Effector memory CD4-positive, alpha-beta T cell (primary cell): ENCODE measurements around the gene GIMAP7.

ENCODE experiments used
- DNase-seq, 3 donors: peaks; one replicate each; pipeline ENCODE4 v3.0.0-alpha.2; 2020
- H3K27ac ChIP-seq: 2 replicates; pipeline ENCODE4 v1.7.0; 2013; ENCODE audit warnings: mild to moderate bottlenecking, low read length, moderate library complexity; ENCODE audit not compliant: insufficient read depth, poor library complexity, severe bottlenecking
- H3K27me3 ChIP-seq: replicated peaks from 2 replicates; pipeline ENCODE4 v1.7.0; 2013; ENCODE audit warnings: mild to moderate bottlenecking, low read length; ENCODE audit not compliant: insufficient read depth, control insufficient read depth, poor library complexity, severe bottlenecking
- H3K36me3 ChIP-seq: 2 replicates; pipeline ENCODE4 v1.7.0; 2013; ENCODE audit warnings: mild to moderate bottlenecking, low read length, moderate library complexity; ENCODE audit not compliant: control insufficient read depth, insufficient read depth
- H3K4me1 ChIP-seq: 2 replicates; pipeline ENCODE4 v1.7.0; 2013; ENCODE audit warnings: low read length, mild to moderate bottlenecking; ENCODE audit not compliant: control insufficient read depth, insufficient read depth, poor library complexity, severe bottlenecking
- H3K4me3 ChIP-seq: 2 replicates; pipeline ENCODE4 v1.7.0; 2013; ENCODE audit warnings: low read length, low read depth, mild to moderate bottlenecking; ENCODE audit not compliant: insufficient read depth, poor library complexity, severe bottlenecking
- H3K9me3 ChIP-seq: 2 replicates; pipeline ENCODE4 v1.7.0; 2013; ENCODE audit warnings: mild to moderate bottlenecking, low read length, moderate library complexity; ENCODE audit not compliant: control insufficient read depth

GIMAP7 gene

DNA sequence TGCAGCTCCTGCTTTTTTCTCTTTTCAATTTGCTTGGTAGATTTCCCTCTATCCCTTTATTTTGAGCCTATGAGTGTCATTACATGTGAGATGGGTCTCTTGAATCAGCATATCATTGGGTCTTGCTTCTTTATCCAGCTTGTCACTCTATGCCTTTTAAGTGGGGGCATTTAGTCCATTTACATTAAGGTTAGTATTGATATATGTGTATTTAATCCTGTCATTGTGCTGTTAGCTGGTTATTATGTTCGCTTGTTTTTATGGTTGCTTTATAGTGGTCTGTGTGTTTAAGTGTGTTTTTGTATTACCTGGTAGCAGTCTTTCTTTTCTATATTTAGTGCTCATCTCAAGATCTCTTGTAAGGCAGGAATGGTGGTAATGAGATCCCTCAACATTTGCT is 17.0 kb downstream of the GIMAP7 start:
- H3K4me1 ChIP-seq: no peaks in the 10 kb centered on the region
- H3K9me3 ChIP-seq: peaks cover 10% of the 10 kb centered on the region
- H3K4me3 ChIP-seq: no peak overlapping the region
- no peaks in the 10 kb centered on the region for H3K27me3 ChIP-seq
- H3K27ac ChIP-seq: no peak overlapping the region
- no peaks in the 10 kb centered on the region for H3K36me3 ChIP-seq
- no peak for DNase-seq

DNA sequence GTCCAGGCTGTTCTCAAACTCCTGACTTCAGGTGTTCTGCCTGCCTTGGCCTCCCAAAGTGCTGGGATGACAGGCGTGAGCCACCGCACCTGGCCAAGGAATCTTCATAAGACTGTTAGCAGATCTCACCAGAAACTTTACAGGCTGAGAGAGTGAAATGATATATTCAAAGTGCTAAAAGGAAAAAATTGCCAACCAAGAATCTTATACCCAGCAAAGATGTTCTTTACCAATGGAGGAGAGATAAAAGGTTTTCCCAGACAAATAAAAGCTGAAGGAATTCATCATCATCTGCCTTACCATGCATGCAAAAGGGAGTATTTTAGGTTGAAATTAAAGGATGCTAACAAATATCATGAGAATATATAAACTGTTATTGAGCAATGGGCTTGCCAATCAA is 23.6 kb downstream of the GIMAP7 start:
- H3K4me1 ChIP-seq: no peaks in the 10 kb centered on the region
- no peak overlapping the region for H3K4me3 ChIP-seq
- H3K27me3 ChIP-seq: no peaks in the 10 kb centered on the region
- no peak for DNase-seq
- peaks cover 7% of the 10 kb centered on the region for H3K9me3 ChIP-seq
- no peak overlapping the region for H3K27ac ChIP-seq
- H3K36me3 ChIP-seq: no peaks in the 10 kb centered on the region

DNA sequence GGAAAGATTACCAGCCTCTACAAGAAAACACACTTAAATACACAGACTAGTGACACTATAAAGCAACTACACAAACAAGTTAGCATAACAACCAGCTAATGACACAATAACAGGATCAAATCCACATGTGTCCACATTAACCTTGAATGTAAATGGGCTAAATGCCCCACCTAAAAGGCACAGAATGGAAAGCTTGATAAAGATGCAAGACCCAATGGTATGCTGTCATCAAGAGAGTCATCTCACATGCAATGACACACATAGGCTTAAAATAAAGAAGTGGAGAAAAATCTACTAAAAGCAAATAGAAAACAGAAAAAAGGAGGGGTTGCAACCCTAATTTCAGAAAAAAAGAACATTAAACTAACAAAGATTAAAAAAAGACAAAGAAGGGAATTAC is 38.5 kb downstream of the GIMAP7 start:
- Histone ChIP-seq H3K9me3 (peaks cover 5% of the 10 kb centered on the region), H3K27me3 (no peaks in the 10 kb centered on the region), H3K27ac (no peak overlapping the region), H3K4me3 (no peak overlapping the region), H3K36me3 (no peaks in the 10 kb centered on the region), H3K4me1 (peaks cover 28% of the 10 kb centered on the region)
- DNase-seq: no peak

DNA sequence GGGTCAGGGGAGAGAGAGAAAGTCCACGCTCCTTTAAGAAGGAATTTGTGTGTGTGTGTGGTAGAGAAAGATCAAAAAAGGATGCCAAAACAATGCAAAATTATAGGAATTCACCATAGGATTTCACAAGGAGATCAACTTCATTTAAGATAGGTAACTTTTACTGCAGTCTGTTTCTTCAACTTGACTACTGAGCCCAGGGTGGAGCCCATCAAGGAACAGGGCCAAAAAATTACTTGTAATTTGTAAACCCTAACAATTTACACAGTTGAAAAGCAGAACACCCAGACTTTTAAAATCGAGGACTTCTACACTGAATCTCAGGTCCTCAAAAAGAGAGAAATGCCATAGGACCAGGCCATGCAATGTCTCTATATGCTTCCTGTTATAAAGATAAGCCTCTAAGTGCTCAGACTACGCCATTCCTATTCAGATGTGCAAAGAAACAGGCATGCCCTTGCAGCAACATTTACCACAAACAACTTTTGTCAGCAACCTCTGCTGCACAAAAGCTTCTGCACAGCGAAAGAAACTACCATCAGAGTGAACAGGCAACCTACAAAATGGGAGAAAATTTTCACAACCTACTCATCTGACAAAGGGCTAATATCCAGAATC is 42.0 kb downstream of the GIMAP7 start:
- Histone ChIP-seq H3K36me3 (peaks cover 4% of the 10 kb centered on the region), H3K27me3 (no peaks in the 10 kb centered on the region), H3K9me3 (peaks cover 6% of the 10 kb centered on the region), H3K4me1 (peaks cover 19% of the 10 kb centered on the region), H3K27ac (peak overlapping the region; percentile 47), H3K4me3 (no peak overlapping the region)
- no peak for DNase-seq

DNA sequence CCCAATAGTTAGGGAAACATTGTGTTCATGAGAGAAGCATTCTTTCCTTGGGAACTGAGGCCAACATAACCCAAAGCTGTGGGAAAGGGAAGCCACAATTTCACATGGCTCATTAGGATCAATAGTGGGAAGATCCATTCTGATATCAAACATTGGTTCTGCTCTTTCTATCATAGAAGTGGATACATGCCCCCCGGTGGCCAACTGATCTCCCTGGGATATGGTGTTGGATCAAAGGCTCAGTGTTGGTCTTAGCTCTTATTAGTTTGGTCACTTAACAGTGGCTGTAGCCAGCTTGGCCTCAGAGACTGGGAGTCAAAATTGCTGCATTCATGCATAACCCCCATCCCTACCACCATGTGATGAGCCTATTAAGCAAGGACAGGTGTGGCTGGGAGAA is 45.8 kb downstream of the GIMAP7 start:
- Histone ChIP-seq H3K4me1 (peaks cover 39% of the 10 kb centered on the region), H3K9me3 (peaks cover 6% of the 10 kb centered on the region), H3K36me3 (peaks cover 4% of the 10 kb centered on the region), H3K27ac (no peak overlapping the region), H3K27me3 (no peaks in the 10 kb centered on the region), H3K4me3 (no peak overlapping the region)
- DNase-seq: no peak

DNA sequence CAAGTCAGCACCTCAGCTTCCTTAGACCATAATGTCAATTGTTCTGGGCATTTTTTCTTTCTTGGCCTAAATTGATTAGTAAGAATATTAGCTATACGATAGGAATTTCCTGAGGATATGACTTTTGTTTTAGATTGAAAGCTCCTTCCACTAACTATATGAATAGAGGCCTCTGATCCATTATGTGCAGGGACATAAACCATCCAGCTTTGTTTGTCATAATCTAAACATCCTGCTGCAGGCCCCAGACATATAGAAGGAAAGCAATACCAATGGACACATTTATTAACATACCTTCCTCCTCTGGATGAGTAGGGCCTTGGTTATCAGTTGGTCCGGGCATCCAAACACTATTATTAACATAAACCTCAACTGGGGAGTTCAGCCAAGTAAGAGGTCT is 48.2 kb downstream of the GIMAP7 start:
- no peak overlapping the region for H3K4me3 ChIP-seq

DNA sequence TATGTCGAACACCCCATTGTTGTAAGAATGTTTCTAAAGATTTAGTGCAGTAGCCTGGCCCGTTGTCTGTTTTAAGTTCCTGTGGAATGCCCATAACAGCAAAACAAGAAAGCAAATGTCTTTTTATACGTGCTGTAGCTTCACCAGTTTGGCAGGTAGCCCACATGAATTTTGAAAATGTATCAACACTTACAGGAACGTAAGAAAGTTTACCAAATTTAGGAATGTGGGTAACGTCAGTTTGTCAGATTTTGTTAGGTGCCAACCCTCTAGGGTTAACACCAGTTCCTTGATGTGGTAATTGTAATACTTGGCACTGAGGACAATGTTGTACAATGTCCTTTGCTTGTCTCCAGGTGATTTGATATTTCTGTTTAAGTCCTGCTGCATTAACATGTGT is 49.3 kb downstream of the GIMAP7 start:
- Histone ChIP-seq H3K27ac (peak overlapping the region; percentile 42), H3K9me3 (peaks cover 6% of the 10 kb centered on the region), H3K36me3 (peaks cover 4% of the 10 kb centered on the region), H3K4me1 (peaks cover 39% of the 10 kb centered on the region), H3K27me3 (no peaks in the 10 kb centered on the region), H3K4me3 (peak overlapping the region; percentile 25)
- no peak for DNase-seq

More for the DNA sequence above, 48.2 kb downstream of the GIMAP7 start:
- DNase-seq: no peak
- Histone ChIP-seq H3K27me3 (no peaks in the 10 kb centered on the region), H3K36me3 (peaks cover 4% of the 10 kb centered on the region), H3K4me1 (peaks cover 39% of the 10 kb centered on the region), H3K27ac (peak overlapping the region; percentile 42), H3K9me3 (peaks cover 6% of the 10 kb centered on the region)

DNA sequence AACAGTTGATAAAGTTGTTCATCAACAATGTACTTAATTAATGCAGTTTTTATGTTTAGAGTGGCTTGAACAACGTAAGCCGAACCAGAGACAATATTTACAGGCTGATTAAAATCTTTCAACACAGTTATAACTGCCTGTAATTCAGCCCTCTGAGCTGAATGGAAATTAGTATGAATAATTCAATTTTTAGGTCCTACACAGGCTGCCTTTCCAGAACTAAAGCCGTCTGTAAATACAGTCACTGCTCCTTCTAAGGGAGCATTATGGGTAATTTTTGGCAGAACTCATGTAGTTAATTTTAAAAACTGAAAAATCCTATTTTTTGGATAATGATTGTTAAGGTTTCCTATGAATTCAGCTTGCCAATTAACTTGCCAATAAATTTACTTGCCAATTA is 49.9 kb downstream of the GIMAP7 start:
- peaks cover 39% of the 10 kb centered on the region for H3K4me1 ChIP-seq
- H3K27ac ChIP-seq: peak overlapping the region; percentile 42
- no peak for DNase-seq
- H3K27me3 ChIP-seq: no peaks in the 10 kb centered on the region
- peaks cover 5% of the 10 kb centered on the region for H3K36me3 ChIP-seq
- H3K9me3 ChIP-seq: peaks cover 6% of the 10 kb centered on the region
- H3K4me3 ChIP-seq: peak overlapping the region; percentile 25

DNA sequence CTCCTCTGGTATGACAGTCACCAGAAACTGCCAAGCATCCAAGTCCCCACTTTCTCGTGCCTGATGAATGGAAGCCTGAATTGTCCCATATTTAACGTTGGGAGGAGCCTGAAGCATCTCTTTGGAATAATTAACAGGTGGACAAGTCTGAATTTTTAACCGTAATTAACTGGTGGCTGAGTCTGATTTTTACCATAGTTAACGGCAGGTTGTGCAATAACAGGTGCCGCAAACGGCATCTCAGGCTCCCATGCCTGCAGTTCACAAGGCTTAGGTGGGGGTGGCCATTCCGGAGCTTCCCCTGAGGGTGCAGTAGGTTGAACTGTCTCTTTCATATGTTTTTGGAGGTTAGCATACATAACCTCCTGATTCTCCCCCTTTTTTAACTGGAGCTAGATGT is 50.6 kb downstream of the GIMAP7 start:
- no peak for DNase-seq
- no peak overlapping the region for H3K27ac ChIP-seq
- no peak overlapping the region for H3K4me3 ChIP-seq

DNA sequence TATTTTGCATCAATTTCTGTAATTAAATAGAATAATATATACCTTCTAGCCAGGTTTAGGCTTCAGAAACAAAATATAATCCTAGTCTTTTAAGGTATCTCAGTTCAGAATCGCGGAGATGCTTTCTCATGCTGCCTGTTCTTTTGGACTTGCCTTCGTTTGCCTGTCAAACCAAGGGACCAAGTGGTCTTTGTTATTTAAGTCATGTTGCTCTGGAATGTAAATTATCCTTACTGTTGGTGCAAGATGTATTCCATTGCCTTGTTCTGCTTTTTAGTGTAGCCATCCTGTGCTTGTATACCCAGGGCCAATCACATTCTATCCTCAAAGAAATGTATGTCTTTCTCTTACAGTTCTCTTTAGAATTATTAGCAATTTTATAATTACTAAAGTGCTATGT is 51.5 kb downstream of the GIMAP7 start:
- H3K4me1 ChIP-seq: peaks cover 46% of the 10 kb centered on the region
- H3K9me3 ChIP-seq: peaks cover 11% of the 10 kb centered on the region
- no peaks in the 10 kb centered on the region for H3K27me3 ChIP-seq
- no peak for DNase-seq
- peak overlapping the region; percentile 75 for H3K27ac ChIP-seq
- H3K36me3 ChIP-seq: peaks cover 18% of the 10 kb centered on the region
- peak overlapping the region; percentile 80 for H3K4me3 ChIP-seq

More for the DNA sequence above, 50.6 kb downstream of the GIMAP7 start:
- Histone ChIP-seq H3K36me3 (peaks cover 11% of the 10 kb centered on the region), H3K9me3 (peaks cover 7% of the 10 kb centered on the region), H3K4me1 (peaks cover 42% of the 10 kb centered on the region), H3K27me3 (no peaks in the 10 kb centered on the region)
